HEK293T (cell line): Measurements from ENCODE around the gene OSTC.

ENCODE experiments used
- ARNT ChIP-seq: fragments of 450-650 bp; IDR thresholded peaks from 2 replicates; pipeline ENCODE4 v1.6.1; 2017; ENCODE audit warnings: mild to moderate bottlenecking
- BHLHE40 ChIP-seq: fragments of 450-650 bp; IDR thresholded peaks from 2 replicates; pipeline ENCODE4 v1.6.1; 2016; ENCODE audit warnings: mild to moderate bottlenecking, moderate library complexity, borderline replicate concordance
- ELF4 ChIP-seq: fragments of 450-650 bp; IDR thresholded peaks from 2 replicates; pipeline ENCODE4 v1.6.1; 2017; ENCODE audit warnings: antibody characterized with exemption
- HDGF ChIP-seq: fragments of 450-650 bp; IDR thresholded peaks from 2 replicates; pipeline ENCODE4 v1.6.1; 2017; ENCODE audit warnings: antibody characterized with exemption, borderline replicate concordance
- L3MBTL2 ChIP-seq: fragments of 450-650 bp; conservative IDR thresholded peaks from 2 replicates; pipeline ENCODE4 v1.6.1; 2016; ENCODE audit warnings: mild to moderate bottlenecking
- SUZ12 ChIP-seq: fragments of 450-650 bp; IDR thresholded peaks from 2 replicates; pipeline ENCODE4 v1.6.1; 2016; ENCODE audit warnings: mild to moderate bottlenecking

DNA sequence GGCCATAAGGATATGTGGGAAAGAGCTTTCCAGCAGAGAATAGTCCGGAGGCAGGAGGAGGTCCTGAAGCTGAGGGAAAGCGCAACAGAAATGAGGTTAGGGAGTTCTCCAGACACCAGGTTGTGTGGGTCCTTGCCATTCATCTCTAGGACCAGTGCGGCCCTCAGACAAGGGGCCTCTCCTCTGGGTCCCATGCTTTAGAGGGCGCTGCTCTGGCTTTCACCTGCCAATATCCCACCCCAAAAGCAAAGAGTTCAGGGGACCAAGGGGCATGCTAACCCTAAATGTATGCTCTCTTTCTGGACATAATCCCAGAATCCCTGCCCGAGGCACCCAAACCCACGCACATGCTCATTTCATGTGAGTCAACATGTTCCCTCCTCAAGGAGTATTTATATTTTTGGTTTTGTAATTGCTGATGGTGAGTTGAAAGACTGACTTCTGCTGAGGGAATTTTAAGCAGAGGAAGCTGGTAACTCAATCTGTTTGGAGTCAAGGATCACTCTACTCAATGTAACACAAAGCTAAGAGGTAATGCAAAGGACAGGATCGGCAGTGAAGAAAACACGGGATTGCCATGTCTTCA, 15.2 kb upstream of the OSTC start:
- TF ChIP-seq BHLHE40 (no peak), ARNT (no peak), SUZ12 (no peak), HDGF (no peak), ELF4 (no peak), L3MBTL2 (no peak)
